ENCODE measurements around the gene SLC37A1.

Gene SLC37A1

GRCh38 chr21:42505090-42505726 is 8.4 kb upstream of the SLC37A1 start:
- H3K27ac Mint-ChIP-seq: no peak overlapping the region
- no peaks in the 10 kb centered on the region for H3K27me3 Mint-ChIP-seq (ENCODE audit: low read depth)
- no peak for TF ChIP-seq CTCF (IDR thresholded peaks at IDR 0.05; ENCODE audit: unreplicated experiment in 3 of 3)
- no peaks in the 10 kb centered on the region for H3K4me1 Mint-ChIP-seq
- H3K36me3 Mint-ChIP-seq (ENCODE audit: low read depth): no peaks in the 10 kb centered on the region
- no peaks in the 10 kb centered on the region for H3K9me3 Mint-ChIP-seq
- H3K4me3 Mint-ChIP-seq: no peak overlapping the region

GRCh38 chr21:42507418-42507817 is 6.2 kb upstream of the SLC37A1 start:
- no peak overlapping the region for H3K4me3 Mint-ChIP-seq
- no peak overlapping the region for H3K27ac Mint-ChIP-seq
- H3K9me3 Mint-ChIP-seq: no peaks in the 10 kb centered on the region
- H3K4me1 Mint-ChIP-seq: no peaks in the 10 kb centered on the region
- TF ChIP-seq CTCF (IDR thresholded peaks at IDR 0.05; ENCODE audit: unreplicated experiment in 3 of 3): no peak
- no peaks in the 10 kb centered on the region for H3K36me3 Mint-ChIP-seq (ENCODE audit: low read depth)
- peaks cover 7% of the 10 kb centered on the region for H3K27me3 Mint-ChIP-seq (ENCODE audit: low read depth)

DNA sequence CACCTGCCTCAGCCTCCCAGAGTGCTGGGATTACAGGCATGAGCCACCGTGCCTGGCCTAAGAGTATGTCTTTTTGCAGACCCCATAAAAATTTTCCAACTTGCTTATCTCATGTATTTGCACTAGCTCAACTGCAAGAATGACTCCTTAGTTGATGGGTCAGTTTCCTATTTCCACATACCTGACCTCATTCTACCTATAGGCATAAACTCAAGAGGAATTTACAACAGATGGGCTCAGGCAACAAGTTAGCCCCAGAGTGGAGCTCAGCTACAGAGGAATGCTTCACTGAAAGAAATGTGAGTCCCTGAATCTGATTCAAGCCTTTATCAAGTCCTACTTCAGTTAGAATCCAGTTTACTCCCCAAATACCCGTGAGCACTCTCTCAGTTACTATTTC is 5.3 kb upstream of the SLC37A1 start:
- peaks cover 15% of the 10 kb centered on the region for H3K27me3 Mint-ChIP-seq (ENCODE audit: low read depth)
- H3K4me3 Mint-ChIP-seq: no peak overlapping the region
- H3K4me1 Mint-ChIP-seq: no peaks in the 10 kb centered on the region
- H3K27ac Mint-ChIP-seq: no peak overlapping the region
- TF ChIP-seq CTCF (IDR thresholded peaks at IDR 0.05; ENCODE audit: unreplicated experiment in 3 of 3): no peak
- H3K9me3 Mint-ChIP-seq: no peaks in the 10 kb centered on the region
- H3K36me3 Mint-ChIP-seq (ENCODE audit: low read depth): no peaks in the 10 kb centered on the region

- no peak for TF ChIP-seq CTCF (IDR thresholded peaks at IDR 0.05; ENCODE audit: unreplicated experiment in 3 of 3)
- Mint-ChIP-seq H3K27me3 (ENCODE audit: low read depth) (peaks cover 15% of the 10 kb centered on the region), H3K36me3 (ENCODE audit: low read depth) (no peaks in the 10 kb centered on the region), H3K4me3 (no peak overlapping the region), H3K27ac (peak overlapping the region in 2 of 3 experiments; percentile 28 to 42), H3K4me1 (no peaks in the 10 kb centered on the region), H3K9me3 (no peaks in the 10 kb centered on the region)
Observed at GRCh38 chr21:42509244-42509643, 4.4 kb upstream of the SLC37A1 start.

DNA sequence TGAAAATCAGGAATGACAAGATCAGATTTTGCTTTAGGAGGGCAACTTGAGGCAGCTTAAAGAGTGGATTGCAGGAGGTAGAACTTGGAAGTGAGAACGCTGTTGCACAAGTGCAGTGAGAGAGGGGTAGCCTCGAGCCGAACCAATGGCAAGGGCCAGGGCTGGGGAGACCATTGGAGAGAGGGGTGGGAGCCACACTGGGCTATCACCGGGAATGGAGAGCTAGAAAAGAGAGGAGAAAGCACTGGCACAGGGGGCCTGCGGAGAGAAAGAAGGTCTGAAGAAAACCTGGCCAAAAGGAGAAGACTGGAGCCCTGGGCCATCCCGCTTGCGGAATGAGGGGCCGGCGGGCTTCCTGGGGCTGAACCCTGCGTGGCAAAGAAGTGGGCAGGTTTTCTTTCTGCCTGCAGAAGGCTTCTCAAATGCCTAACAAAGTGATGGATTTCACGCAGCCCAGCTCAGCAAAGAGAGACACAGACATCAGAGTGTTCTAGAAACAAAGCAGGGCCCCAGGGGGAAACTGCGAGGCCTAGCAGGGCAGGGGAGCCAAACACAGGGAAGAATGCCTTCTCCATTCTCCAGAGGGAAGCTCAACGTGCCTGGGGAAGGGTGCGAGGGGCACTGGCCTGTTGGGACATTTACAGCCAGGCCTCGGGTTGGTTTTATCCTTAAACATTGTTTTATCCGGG is 1.2 kb upstream of the SLC37A1 start:
- no peaks in the 10 kb centered on the region for H3K9me3 Mint-ChIP-seq
- peaks cover 39% of the 10 kb centered on the region for H3K27me3 Mint-ChIP-seq (ENCODE audit: low read depth)
- H3K4me3 Mint-ChIP-seq: peak overlapping the region; percentile 74 to 87 (median 82)
- H3K4me1 Mint-ChIP-seq: peaks cover 10% of the 10 kb centered on the region
- H3K36me3 Mint-ChIP-seq (ENCODE audit: low read depth): no peaks in the 10 kb centered on the region
- H3K27ac Mint-ChIP-seq: peak overlapping the region in 2 of 3 experiments; percentile 6 to 83
- TF ChIP-seq CTCF (IDR thresholded peaks at IDR 0.05; ENCODE audit: unreplicated experiment in 3 of 3): no peak
